ENCODE data around the gene ARID1B. TPM values are rescaled to one million over a fixed set of nuclear protein-coding genes. Genes with fewer than 3 reads are reported as not detected.
A peak's percentile ranks its signal among the peaks of the same experiment; 100 is the strongest.

ARID1B gene
- total RNA-seq, 1 experiment from 2014 or later: 91.7 TPM

DNA sequence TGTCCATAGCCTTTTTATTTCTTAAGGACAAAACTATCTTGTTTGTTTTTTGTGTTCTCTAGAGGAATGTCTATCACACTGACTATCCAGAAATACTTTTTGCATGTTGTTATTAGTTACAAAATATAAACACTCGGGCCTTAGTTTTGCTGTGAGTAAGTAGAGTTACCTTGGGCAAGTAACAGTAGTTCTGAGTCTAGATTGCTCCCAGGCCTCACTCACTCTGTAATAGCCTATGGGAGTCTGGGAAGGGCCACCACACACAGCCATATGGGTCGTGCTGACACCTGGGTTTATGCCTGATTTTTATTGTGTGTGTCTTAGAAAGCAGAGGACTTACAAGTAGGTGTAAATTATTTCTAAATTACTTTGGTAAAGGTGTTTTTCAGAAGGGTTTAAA lies 360.3 kb downstream of the ARID1B start:
- no peak for ATAC-seq
- TF ChIP-seq, protein P1, sequence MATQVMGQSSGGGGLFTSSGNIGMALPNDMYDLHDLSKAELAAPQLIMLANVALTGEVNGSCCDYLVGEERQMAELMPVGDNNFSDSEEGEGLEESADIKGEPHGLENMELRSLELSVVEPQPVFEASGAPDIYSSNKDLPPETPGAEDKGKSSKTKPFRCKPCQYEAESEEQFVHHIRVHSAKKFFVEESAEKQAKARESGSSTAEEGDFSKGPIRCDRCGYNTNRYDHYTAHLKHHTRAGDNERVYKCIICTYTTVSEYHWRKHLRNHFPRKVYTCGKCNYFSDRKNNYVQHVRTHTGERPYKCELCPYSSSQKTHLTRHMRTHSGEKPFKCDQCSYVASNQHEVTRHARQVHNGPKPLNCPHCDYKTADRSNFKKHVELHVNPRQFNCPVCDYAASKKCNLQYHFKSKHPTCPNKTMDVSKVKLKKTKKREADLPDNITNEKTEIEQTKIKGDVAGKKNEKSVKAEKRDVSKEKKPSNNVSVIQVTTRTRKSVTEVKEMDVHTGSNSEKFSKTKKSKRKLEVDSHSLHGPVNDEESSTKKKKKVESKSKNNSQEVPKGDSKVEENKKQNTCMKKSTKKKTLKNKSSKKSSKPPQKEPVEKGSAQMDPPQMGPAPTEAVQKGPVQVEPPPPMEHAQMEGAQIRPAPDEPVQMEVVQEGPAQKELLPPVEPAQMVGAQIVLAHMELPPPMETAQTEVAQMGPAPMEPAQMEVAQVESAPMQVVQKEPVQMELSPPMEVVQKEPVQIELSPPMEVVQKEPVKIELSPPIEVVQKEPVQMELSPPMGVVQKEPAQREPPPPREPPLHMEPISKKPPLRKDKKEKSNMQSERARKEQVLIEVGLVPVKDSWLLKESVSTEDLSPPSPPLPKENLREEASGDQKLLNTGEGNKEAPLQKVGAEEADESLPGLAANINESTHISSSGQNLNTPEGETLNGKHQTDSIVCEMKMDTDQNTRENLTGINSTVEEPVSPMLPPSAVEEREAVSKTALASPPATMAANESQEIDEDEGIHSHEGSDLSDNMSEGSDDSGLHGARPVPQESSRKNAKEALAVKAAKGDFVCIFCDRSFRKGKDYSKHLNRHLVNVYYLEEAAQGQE (IDR thresholded peaks at IDR 0.05; ENCODE audit: insufficient read depth in 1 of 2, low read depth in 2 of 2, low read length in 1 of 2): no peak
- TF ChIP-seq POLR2AphosphoS5 (IDR thresholded peaks at IDR 0.05; ENCODE audit: low read depth, low read length) (no peak), TCF7L2 (IDR thresholded peaks at IDR 0.05; ENCODE audit: low read depth, low read length) (no peak)
- TF ChIP-seq, protein P2, sequence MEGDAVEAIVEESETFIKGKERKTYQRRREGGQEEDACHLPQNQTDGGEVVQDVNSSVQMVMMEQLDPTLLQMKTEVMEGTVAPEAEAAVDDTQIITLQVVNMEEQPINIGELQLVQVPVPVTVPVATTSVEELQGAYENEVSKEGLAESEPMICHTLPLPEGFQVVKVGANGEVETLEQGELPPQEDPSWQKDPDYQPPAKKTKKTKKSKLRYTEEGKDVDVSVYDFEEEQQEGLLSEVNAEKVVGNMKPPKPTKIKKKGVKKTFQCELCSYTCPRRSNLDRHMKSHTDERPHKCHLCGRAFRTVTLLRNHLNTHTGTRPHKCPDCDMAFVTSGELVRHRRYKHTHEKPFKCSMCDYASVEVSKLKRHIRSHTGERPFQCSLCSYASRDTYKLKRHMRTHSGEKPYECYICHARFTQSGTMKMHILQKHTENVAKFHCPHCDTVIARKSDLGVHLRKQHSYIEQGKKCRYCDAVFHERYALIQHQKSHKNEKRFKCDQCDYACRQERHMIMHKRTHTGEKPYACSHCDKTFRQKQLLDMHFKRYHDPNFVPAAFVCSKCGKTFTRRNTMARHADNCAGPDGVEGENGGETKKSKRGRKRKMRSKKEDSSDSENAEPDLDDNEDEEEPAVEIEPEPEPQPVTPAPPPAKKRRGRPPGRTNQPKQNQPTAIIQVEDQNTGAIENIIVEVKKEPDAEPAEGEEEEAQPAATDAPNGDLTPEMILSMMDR (IDR thresholded peaks at IDR 0.05): no peak
- Histone ChIP-seq H3K4me1 (ENCODE audit: control insufficient read depth, insufficient read depth, low read length) (no peaks in the 10 kb centered on the region), H3K36me3 (ENCODE audit: control insufficient read depth, insufficient read depth, low read length) (peaks cover 5% of the 10 kb centered on the region; the same call in 1 of the 2 replicates), H3K4me3 (ENCODE audit: low read depth in 2 of 2, low read length in 2 of 2) (no peak overlapping the region), H3K27me3 (ENCODE audit: control insufficient read depth, insufficient read depth, low read length) (no peaks in the 10 kb centered on the region), H3K9me3 (ENCODE audit: control insufficient read depth, insufficient read depth, low read depth, low read length) (no peaks in the 10 kb centered on the region), H3K27ac (ENCODE audit: low read length) (no peak overlapping the region)
- no TSS peak for BruUV-seq (replicated peaks)
- POLR2A ChIA-PET: no interaction called here
- in situ Hi-C loops (cut with HindIII; ENCODE audit: low pct_unique_long_range_greater_than_20kb, low sequenced_read_pairs): no loop called here
- intact Hi-C loops (cut with micrococcal nuclease; ENCODE audit: unreplicated experiment): no loop called here
- no peak for DNase-seq (ENCODE audit: low read depth, low spot score)
- CTCF ChIA-PET: no interaction called here

GRCh38 chr6:157139054-157139708 lies 362.0 kb downstream of the ARID1B start:
- intact Hi-C loops (cut with micrococcal nuclease; ENCODE audit: unreplicated experiment) (no loop called here), in situ Hi-C loops (cut with HindIII; ENCODE audit: low pct_unique_long_range_greater_than_20kb, low sequenced_read_pairs) (no loop called here)
- BruUV-seq (replicated peaks): no TSS peak
- ChIA-PET CTCF (no interaction called here), POLR2A (no interaction called here)
- peaks cover 2% of the 10 kb centered on the region; the same call in 1 of the 2 replicates for H3K36me3 ChIP-seq (ENCODE audit: control insufficient read depth, insufficient read depth, low read length)
- H3K4me3 ChIP-seq (ENCODE audit: low read depth in 2 of 2, low read length in 2 of 2): no peak overlapping the region
- no peak for DNase-seq (ENCODE audit: low read depth, low spot score)
- H3K9me3 ChIP-seq (ENCODE audit: control insufficient read depth, insufficient read depth, low read depth, low read length): no peaks in the 10 kb centered on the region
- ATAC-seq: peak; percentile 73; the same call in 1 of the 2 replicates
- H3K27me3 ChIP-seq (ENCODE audit: control insufficient read depth, insufficient read depth, low read length): no peaks in the 10 kb centered on the region
- no peak for TF ChIP-seq TCF7L2 (IDR thresholded peaks at IDR 0.05; ENCODE audit: low read depth, low read length)
- TF ChIP-seq, protein P2 (IDR thresholded peaks at IDR 0.05): no peak; the same call in 1 of the 2 replicates
- TF ChIP-seq, protein P1 (IDR thresholded peaks at IDR 0.05; ENCODE audit: insufficient read depth in 1 of 2, low read depth in 2 of 2, low read length in 1 of 2): no peak
- TF ChIP-seq POLR2AphosphoS5 (IDR thresholded peaks at IDR 0.05; ENCODE audit: low read depth, low read length): no peak
- TF ChIP-seq SIN3A (IDR thresholded peaks at IDR 0.05; ENCODE audit: borderline replicate concordance, insufficient read depth, low read depth, low read length): no peak
- H3K27ac ChIP-seq (ENCODE audit: low read length): no peak overlapping the region
- peaks cover 6% of the 10 kb centered on the region for H3K4me1 ChIP-seq (ENCODE audit: control insufficient read depth, insufficient read depth, low read length)
